IPS-18c (cell line): ENCODE data around the gene MYH10.

Experiments used
- H3K4me3 ChIP-seq: 2 replicates; pipeline ENCODE4 v1.7.0; 2013; ENCODE audit warnings: low read depth, mild to moderate bottlenecking, low read length, moderate library complexity; ENCODE audit not compliant: insufficient read depth
- H3K9me3 ChIP-seq: one replicate; pipeline ENCODE4 v1.6.1; 2013; ENCODE audit warnings: mild to moderate bottlenecking, low read length, moderate library complexity; ENCODE audit not compliant: control insufficient read depth, insufficient read depth

The MYH10 gene

DNA sequence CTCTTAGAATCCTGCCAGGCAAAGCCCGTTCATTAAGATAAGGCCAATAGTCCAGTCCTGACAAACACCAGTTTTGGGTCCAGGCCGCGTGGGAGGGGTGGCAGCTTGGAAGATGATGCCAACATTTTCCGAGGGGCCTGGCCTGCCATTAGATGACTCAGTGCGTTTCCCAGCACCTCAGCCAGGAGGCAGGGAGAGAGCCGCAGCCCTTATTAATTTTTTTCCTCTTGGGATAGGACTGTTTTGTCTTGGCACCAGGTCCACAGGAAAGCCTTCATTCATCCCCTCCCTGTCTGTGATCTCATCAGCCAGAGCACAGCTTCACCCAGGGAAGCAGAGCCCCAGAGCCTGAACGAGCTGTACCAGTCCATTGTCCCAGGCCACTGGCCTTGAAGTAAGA, 199.6 kb downstream of the MYH10 start:
- Histone ChIP-seq H3K4me3 (no peak overlapping the region), H3K9me3 (no peaks in the 10 kb centered on the region)

- Histone ChIP-seq H3K9me3 (no peaks in the 10 kb centered on the region), H3K4me3 (no peak overlapping the region)
These were observed 203.7 kb downstream of the MYH10 start for GRCh38 chr17:8426802-8427201.

DNA sequence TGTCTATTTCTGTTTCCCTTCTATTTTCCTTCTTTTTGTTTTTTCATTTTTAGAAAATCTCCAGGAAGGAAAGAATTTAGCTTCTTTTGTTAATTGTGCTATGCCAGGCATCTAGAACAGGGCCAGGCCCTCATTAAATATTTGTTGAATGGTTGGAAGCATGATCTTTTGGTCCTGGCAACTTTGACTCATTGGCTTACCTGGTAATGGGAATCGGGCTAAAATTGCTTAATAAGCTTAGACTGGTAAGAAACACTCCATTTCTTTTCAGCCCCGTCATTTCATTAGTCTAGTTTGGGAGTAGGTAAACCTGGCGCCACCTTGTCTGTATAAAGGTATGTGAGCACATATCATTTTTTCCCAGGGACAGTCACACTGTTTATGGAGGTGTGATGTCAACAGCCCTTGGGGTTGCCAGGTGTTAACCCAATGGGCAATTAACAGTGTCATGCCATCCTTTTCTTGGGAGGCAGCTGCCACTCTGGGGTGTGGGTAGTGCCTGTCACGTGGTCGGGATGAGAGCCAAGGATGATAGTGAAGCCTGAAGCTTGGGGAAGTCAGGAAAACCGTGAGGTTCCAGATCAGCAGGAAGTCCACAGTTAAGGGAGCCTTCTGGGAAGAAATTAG, 204.3 kb downstream of the MYH10 start:
- no peaks in the 10 kb centered on the region for H3K9me3 ChIP-seq
- H3K4me3 ChIP-seq, result no peak overlapping the region
